ENCODE measurements around the gene XAGE2.

DNA sequence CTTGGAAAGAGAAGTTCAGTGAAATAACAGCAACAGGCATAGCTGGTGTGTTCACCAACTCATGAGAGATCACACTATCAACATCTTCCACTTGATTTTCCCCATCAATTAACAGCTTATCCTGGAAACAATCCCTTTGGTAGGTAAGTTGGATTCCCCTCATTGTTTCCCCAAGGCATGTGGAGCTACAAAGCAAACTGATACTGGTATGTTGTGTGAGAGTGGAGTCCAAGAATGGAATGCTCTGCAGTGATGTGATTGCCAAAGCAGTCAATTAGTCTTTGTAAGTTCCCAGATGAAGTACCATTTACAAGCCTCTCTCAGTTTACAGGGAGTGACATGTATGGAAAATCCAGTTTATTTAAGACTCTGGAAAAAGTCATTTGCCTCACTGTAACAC is 13.7 kb upstream of the XAGE2 start:
- TF ChIP-seq, protein P1, sequence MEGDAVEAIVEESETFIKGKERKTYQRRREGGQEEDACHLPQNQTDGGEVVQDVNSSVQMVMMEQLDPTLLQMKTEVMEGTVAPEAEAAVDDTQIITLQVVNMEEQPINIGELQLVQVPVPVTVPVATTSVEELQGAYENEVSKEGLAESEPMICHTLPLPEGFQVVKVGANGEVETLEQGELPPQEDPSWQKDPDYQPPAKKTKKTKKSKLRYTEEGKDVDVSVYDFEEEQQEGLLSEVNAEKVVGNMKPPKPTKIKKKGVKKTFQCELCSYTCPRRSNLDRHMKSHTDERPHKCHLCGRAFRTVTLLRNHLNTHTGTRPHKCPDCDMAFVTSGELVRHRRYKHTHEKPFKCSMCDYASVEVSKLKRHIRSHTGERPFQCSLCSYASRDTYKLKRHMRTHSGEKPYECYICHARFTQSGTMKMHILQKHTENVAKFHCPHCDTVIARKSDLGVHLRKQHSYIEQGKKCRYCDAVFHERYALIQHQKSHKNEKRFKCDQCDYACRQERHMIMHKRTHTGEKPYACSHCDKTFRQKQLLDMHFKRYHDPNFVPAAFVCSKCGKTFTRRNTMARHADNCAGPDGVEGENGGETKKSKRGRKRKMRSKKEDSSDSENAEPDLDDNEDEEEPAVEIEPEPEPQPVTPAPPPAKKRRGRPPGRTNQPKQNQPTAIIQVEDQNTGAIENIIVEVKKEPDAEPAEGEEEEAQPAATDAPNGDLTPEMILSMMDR (conservative IDR thresholded peaks at IDR 0.05; ENCODE audit: low read depth, low read length), result no peak
- TF ChIP-seq EZH2phosphoT487 (IDR thresholded peaks at IDR 0.05; ENCODE audit: borderline replicate concordance, low read length), result no peak
- no peak for TF ChIP-seq EZH2 (IDR thresholded peaks at IDR 0.05; ENCODE audit: low read length, unreplicated experiment)

Measured in PC-3 (cell line).